ENCODE measurements around the gene FREM2. TPM values are rescaled to one million over a fixed set of nuclear protein-coding genes. Genes with fewer than 3 reads are reported as not detected.

FREM2 gene
- total RNA-seq, 1 donor from 2014 or later: 2.5 TPM

Small RNA genes within 50 kb of the gene (small RNA-seq; reads per million reads assigned to genes)
- gene PLA2G12AP2 (ENCODE audit: low replicate concordance) (not detected), gene RNU6-56P (ENCODE audit: low replicate concordance) (not detected)
